Endothelial cell (in vitro differentiated cells): ENCODE measurements around the gene XAB2. TPM values are rescaled to one million over a fixed set of nuclear protein-coding genes. Genes with fewer than 3 reads are reported as not detected.

Source experiments
- DNase-seq: peaks from one replicate; pipeline ENCODE4 v3.0.0; 2021; ENCODE audit warnings: low spot score
- H3K27ac Mint-ChIP-seq: one replicate; pipeline ENCODE4 v1.8.0; 2021; ENCODE audit warnings: mixed read lengths, inconsistent platforms; ENCODE audit not compliant: unreplicated experiment
- H3K27me3 Mint-ChIP-seq: one replicate; pipeline ENCODE4 v1.8.0; 2021; ENCODE audit warnings: mild to moderate bottlenecking, moderate library complexity, mixed read lengths, inconsistent platforms; ENCODE audit not compliant: unreplicated experiment
- H3K36me3 Mint-ChIP-seq: one replicate; pipeline ENCODE4 v1.8.0; 2021; ENCODE audit warnings: mild to moderate bottlenecking, low read depth, mixed read lengths, inconsistent platforms; ENCODE audit not compliant: unreplicated experiment
- H3K4me1 Mint-ChIP-seq: one replicate; pipeline ENCODE4 v1.8.0; 2021; ENCODE audit warnings: mild to moderate bottlenecking, mixed read lengths, inconsistent platforms; ENCODE audit not compliant: unreplicated experiment
- H3K4me3 Mint-ChIP-seq: one replicate; pipeline ENCODE4 v1.8.0; 2021; ENCODE audit warnings: mild to moderate bottlenecking, mixed read lengths, inconsistent platforms; ENCODE audit not compliant: unreplicated experiment
- H3K9me3 Mint-ChIP-seq: one replicate; pipeline ENCODE4 v1.8.0; 2021; ENCODE audit warnings: mixed read lengths, inconsistent platforms; ENCODE audit not compliant: unreplicated experiment
- total RNA-seq: library from RNA; stranded (reverse); fragmentation: NEBNext Ultra II Directional; extraction: Animal tissue kit (Norgen Biotek cat#: 25700); gene quantifications from one replicate; pipeline ENCODE4 v1.2.1, GENCODE V29; 2021; ENCODE audit not compliant: unreplicated experiment
- TF ChIP-seq, protein P1 (sequence below): fragments of 200-600 bp; sonication (generic); IDR thresholded peaks from one replicate; pipeline ENCODE4 v1.5.0; 2021; ENCODE audit warnings: antibody characterized with exemption; ENCODE audit not compliant: unreplicated experiment

The XAB2 gene
- total RNA-seq, 1 donor from 2014 or later: 46.1 TPM

- TF ChIP-seq, protein P1, sequence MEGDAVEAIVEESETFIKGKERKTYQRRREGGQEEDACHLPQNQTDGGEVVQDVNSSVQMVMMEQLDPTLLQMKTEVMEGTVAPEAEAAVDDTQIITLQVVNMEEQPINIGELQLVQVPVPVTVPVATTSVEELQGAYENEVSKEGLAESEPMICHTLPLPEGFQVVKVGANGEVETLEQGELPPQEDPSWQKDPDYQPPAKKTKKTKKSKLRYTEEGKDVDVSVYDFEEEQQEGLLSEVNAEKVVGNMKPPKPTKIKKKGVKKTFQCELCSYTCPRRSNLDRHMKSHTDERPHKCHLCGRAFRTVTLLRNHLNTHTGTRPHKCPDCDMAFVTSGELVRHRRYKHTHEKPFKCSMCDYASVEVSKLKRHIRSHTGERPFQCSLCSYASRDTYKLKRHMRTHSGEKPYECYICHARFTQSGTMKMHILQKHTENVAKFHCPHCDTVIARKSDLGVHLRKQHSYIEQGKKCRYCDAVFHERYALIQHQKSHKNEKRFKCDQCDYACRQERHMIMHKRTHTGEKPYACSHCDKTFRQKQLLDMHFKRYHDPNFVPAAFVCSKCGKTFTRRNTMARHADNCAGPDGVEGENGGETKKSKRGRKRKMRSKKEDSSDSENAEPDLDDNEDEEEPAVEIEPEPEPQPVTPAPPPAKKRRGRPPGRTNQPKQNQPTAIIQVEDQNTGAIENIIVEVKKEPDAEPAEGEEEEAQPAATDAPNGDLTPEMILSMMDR: no peak
- H3K9me3 Mint-ChIP-seq: no peaks in the 10 kb centered on the region
- peak within 1 kb of the TSS; percentile 90 for H3K4me3 Mint-ChIP-seq
- peaks cover 7% of the 10 kb centered on the region for H3K27me3 Mint-ChIP-seq
- peak within 1 kb of the TSS; percentile 53 for H3K27ac Mint-ChIP-seq
- H3K36me3 Mint-ChIP-seq: peaks cover 4% of the 10 kb centered on the region
- peaks cover 3% of the 10 kb centered on the region for H3K4me1 Mint-ChIP-seq
- DNase-seq: peak; percentile 42
Observed at GRCh38 chr19:7595466-7596133, 33.7 kb downstream of the XAB2 start, which contains the start of gene CAMSAP3. Gene CAMSAP3 (plus strand): TSS chr19:7595863. CDS start chr19:7596003, 140 bp downstream.

- Mint-ChIP-seq H3K9me3 (no peaks in the 10 kb centered on the region), H3K4me1 (peaks cover 3% of the 10 kb centered on the region), H3K4me3 (no peak overlapping the region), H3K27me3 (peaks cover 5% of the 10 kb centered on the region), H3K27ac (no peak overlapping the region), H3K36me3 (peaks cover 3% of the 10 kb centered on the region)
- TF ChIP-seq, protein P1: no peak
- DNase-seq: no peak
Observed at GRCh38 chr19:7590256-7590655, 39.1 kb downstream of the XAB2 start.

GRCh38 chr19:7589822-7590221 is 39.5 kb downstream of the XAB2 start:
- H3K27ac Mint-ChIP-seq: no peak overlapping the region

GRCh38 chr19:7582446-7582845 is 46.9 kb downstream of the XAB2 start:
- Mint-ChIP-seq H3K27ac (no peak overlapping the region), H3K4me1 (no peaks in the 10 kb centered on the region), H3K4me3 (no peak overlapping the region), H3K27me3 (peaks cover 4% of the 10 kb centered on the region), H3K9me3 (no peaks in the 10 kb centered on the region), H3K36me3 (no peaks in the 10 kb centered on the region)
- DNase-seq: no peak
- TF ChIP-seq, protein P1: no peak

More at GRCh38 chr19:7589822-7590221, 39.5 kb downstream of the XAB2 start:
- Mint-ChIP-seq H3K36me3 (no peaks in the 10 kb centered on the region), H3K4me1 (no peaks in the 10 kb centered on the region), H3K9me3 (no peaks in the 10 kb centered on the region), H3K4me3 (no peak overlapping the region), H3K27me3 (peaks cover 2% of the 10 kb centered on the region)
- TF ChIP-seq, protein P1: no peak
- no peak for DNase-seq

DNA sequence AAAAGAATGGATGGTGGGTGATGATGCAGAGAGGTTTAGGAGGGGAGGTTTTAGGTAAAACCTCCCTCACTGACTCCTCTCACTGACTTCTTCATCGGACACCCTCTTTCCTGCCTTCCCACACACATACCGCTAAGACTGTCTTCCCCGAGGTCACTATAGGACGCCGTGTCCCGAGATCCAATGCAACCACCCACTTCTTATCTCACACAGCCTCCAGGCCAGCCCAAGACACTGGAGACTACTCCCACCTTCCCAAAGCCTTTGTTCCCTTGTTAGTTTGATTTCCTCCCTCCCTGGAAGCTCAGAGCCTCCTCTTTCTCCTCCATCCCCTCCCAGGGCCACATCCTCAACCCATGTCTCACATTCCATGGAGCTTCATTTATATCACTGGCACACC is 50.2 kb downstream of the XAB2 start:
- H3K27ac Mint-ChIP-seq: no peak overlapping the region
- H3K4me3 Mint-ChIP-seq: no peak overlapping the region
- H3K4me1 Mint-ChIP-seq: no peaks in the 10 kb centered on the region
- no peak for DNase-seq
- H3K27me3 Mint-ChIP-seq: peaks cover 4% of the 10 kb centered on the region
- H3K36me3 Mint-ChIP-seq: no peaks in the 10 kb centered on the region
- TF ChIP-seq, protein P1: no peak
- H3K9me3 Mint-ChIP-seq: no peaks in the 10 kb centered on the region
